Activated CD4-positive, alpha-beta T cell treated with anti-CD3 and anti-CD28 coated beads, Interleukin-2, amount 50 U/mL, for 48 hours (primary cell): ENCODE data around the gene SOX18.
A peak's percentile ranks its signal among the peaks of the same experiment; 100 is the strongest.

Experiments
- DNase-seq, 2 experiments: peaks; one replicate each; pipeline ENCODE4 v3.0.0-alpha.2; 2020

Gene SOX18

GRCh38 chr20:64051561-64052325 lies 2.3 kb upstream of the SOX18 start:
- DNase-seq, result no peak

GRCh38 chr20:64051033-64051452 lies 1.6 kb upstream of the SOX18 start:
- DNase-seq, result no peak

GRCh38 chr20:64050261-64051032 lies 1.0 kb upstream of the SOX18 start:
- no peak for DNase-seq

- DNase-seq, result no peak
Measured at GRCh38 chr20:64049878-64050260, 430 bp upstream of the SOX18 start.

GRCh38 chr20:64048402-64049044 lies 916 bp downstream of the SOX18 start:
- no peak for DNase-seq

- DNase-seq, result no peak
Measured at GRCh38 chr20:64047968-64048401, 1.5 kb downstream of the SOX18 start.

- DNase-seq, result no peak
Measured at GRCh38 chr20:64047046-64047389, 2.4 kb downstream of the SOX18 start.

- DNase-seq, result no peak
Measured at GRCh38 chr20:64045346-64046011, 4.0 kb downstream of the SOX18 start.

- no peak for DNase-seq
Measured at GRCh38 chr20:64044484-64045247, 4.8 kb downstream of the SOX18 start.

- no peak for DNase-seq
Measured at GRCh38 chr20:64043768-64044167, 5.7 kb downstream of the SOX18 start.

GRCh38 chr20:64042054-64042781 lies 7.2 kb downstream of the SOX18 start:
- DNase-seq, result peak in 1 of 2 experiments; percentile 35

GRCh38 chr20:64041781-64042053 lies 7.7 kb downstream of the SOX18 start:
- peak in 1 of 2 experiments; percentile 22 for DNase-seq

GRCh38 chr20:64041040-64041780 lies 8.2 kb downstream of the SOX18 start:
- no peak for DNase-seq

GRCh38 chr20:64040231-64041039 lies 9.0 kb downstream of the SOX18 start:
- no peak for DNase-seq

GRCh38 chr20:64039293-64040160 lies 9.9 kb downstream of the SOX18 start:
- no peak for DNase-seq

GRCh38 chr20:64038565-64039292 lies 10.7 kb downstream of the SOX18 start:
- DNase-seq, result peak; percentile 82 to 84

- DNase-seq, result no peak
Measured at GRCh38 chr20:64038224-64038564, 11.2 kb downstream of the SOX18 start.

- DNase-seq, result peak in 1 of 2 experiments; percentile 49
Measured at GRCh38 chr20:64037498-64038213, 11.8 kb downstream of the SOX18 start.
